SK-N-SH (cell line): ENCODE results near the gene ARHGAP27. TPM values are rescaled to one million over a fixed set of nuclear protein-coding genes. Genes with fewer than 3 reads are reported as not detected.
"Not testable (repeated sequence)": the region's sequence is repeated elsewhere in the genome, so short reads cannot be mapped to it uniquely, and the experiment has no call there.

ENCODE experiments used
- CTCF ChIA-PET: fragments of 300-600, 350-600 bp; formaldehyde crosslinking; extraction: SDS; loops from one replicate; lab custom pipeline; 2021; lab: Yijun Ruan, JAX
- POLR2A ChIA-PET: fragments of 350-600 bp; sonication (Branson Sonifier 250); formaldehyde crosslinking; extraction: SDS; loops from one replicate; lab custom pipeline; 2020; ENCODE audit warnings: antibody characterized with exemption, inconsistent platforms; lab: Yijun Ruan, JAX
- DNase-seq: peaks from one replicate; pipeline ENCODE4 v3.0.0; 2012
- H2AFZ ChIP-seq: fragments of 200-600 bp; sonication (generic); 2 replicates; pipeline ENCODE4 v1.8.1; 2016; ENCODE audit warnings: antibody characterized with exemption, mild to moderate bottlenecking, low read depth
- H3F3A ChIP-seq: fragments of 200-600 bp; sonication (generic); replicated peaks from 2 replicates; pipeline ENCODE3; 2016; ENCODE audit warnings: antibody characterized with exemption, mild to moderate bottlenecking; ENCODE audit not compliant: insufficient read depth
- H3K27ac ChIP-seq, 2 experiments: fragments of 200-500 bp in 1 of 2; fragments of 200-600 bp in 1 of 2; sonication (Bioruptor generic) in 1 of 2; sonication (generic), shearing (Covaris generic) in 1 of 2; 2 replicates each; pipeline versions ENCODE4 v1.5.1 to v1.6.1; 2014 to 2016; ENCODE audit warnings: low read depth in 2 of 2, inconsistent platforms in 1 of 2, low read length in 1 of 2, mild to moderate bottlenecking in 1 of 2, mixed read lengths in 1 of 2
- H3K27me3 ChIP-seq: fragments of 200-600 bp; sonication (generic), shearing (Covaris generic); 2 replicates; pipeline ENCODE4 v1.6.1; 2016; ENCODE audit warnings: mixed run types; ENCODE audit not compliant: insufficient read depth
- H3K36me3 ChIP-seq, 2 experiments: fragments of 200-500 bp in 1 of 2; fragments of 200-600 bp in 1 of 2; sonication (Bioruptor generic) in 1 of 2; sonication (generic) in 1 of 2; replicated peaks in 1 of 2; 2 replicates each; pipeline versions ENCODE3 to v1.5.1; 2014 to 2016; ENCODE audit warnings: low read length in 1 of 2, mild to moderate bottlenecking in 1 of 2; ENCODE audit not compliant: insufficient read depth in 2 of 2, control insufficient read depth in 1 of 2
- H3K4me1 ChIP-seq, 2 experiments: fragments of 200-500 bp in 1 of 2; fragments of 200-600 bp in 1 of 2; sonication (Bioruptor generic) in 1 of 2; sonication (generic), shearing (Covaris generic) in 1 of 2; 2 replicates each; pipeline versions ENCODE4 v1.5.1 to v1.6.1; 2014 to 2016; ENCODE audit warnings: low read depth in 1 of 2, low read length in 1 of 2, mixed run types in 1 of 2; ENCODE audit not compliant: insufficient read depth in 2 of 2, control insufficient read depth in 1 of 2
- H3K4me2 ChIP-seq: fragments of 200-600 bp; sonication (generic), shearing (Covaris generic); 2 replicates; pipeline ENCODE4 v1.6.1; 2017; ENCODE audit warnings: mixed run types
- H3K4me3 ChIP-seq, 2 experiments: fragments of 200-500 bp in 1 of 2; fragments of 200-600 bp in 1 of 2; sonication (Bioruptor generic) in 1 of 2; sonication (generic), shearing (Covaris generic) in 1 of 2; 2 replicates each; pipeline versions ENCODE4 v1.5.1 to v1.8.1; 2014 to 2016; ENCODE audit warnings: low read depth in 2 of 2, inconsistent platforms in 1 of 2, low read length in 1 of 2, mild to moderate bottlenecking in 1 of 2, mixed read lengths in 1 of 2, moderate library complexity in 1 of 2
- H3K79me2 ChIP-seq: fragments of 200-600 bp; sonication (generic); 2 replicates; pipeline ENCODE4 v1.8.1; 2017; ENCODE audit warnings: mild to moderate bottlenecking; ENCODE audit not compliant: insufficient read depth
- H3K9ac ChIP-seq: fragments of 200-600 bp; sonication (generic); 2 replicates; pipeline ENCODE4 v1.6.1; 2017; ENCODE audit warnings: mixed run types
- H3K9me2 ChIP-seq: fragments of 200-600 bp; sonication (generic); 2 replicates; pipeline ENCODE4 v1.6.1; 2017; ENCODE audit warnings: mixed run types
- H3K9me3 ChIP-seq: fragments of 200-600 bp; sonication (generic); 2 replicates; pipeline ENCODE4 v1.6.1; 2017; ENCODE audit warnings: mixed run types, mild to moderate bottlenecking, moderate library complexity
- H4K20me1 ChIP-seq: fragments of 200-600 bp; sonication (generic); 2 replicates; pipeline ENCODE4 v1.6.1; 2017; ENCODE audit warnings: mild to moderate bottlenecking, mixed run types; ENCODE audit not compliant: insufficient read depth
- FOSL2 ChIP-seq: IDR thresholded peaks from 2 replicates; pipeline ENCODE4 v1.4.0; 2012; ENCODE audit warnings: low read depth, mild to moderate bottlenecking, moderate library complexity, borderline replicate concordance
- WGBS: methylation state at CpG from one replicate; pipeline ENCODE4 v1.1.6; 2017; ENCODE audit warnings: low lambda C conversion rate; 5-methylcytosine and 5-hydroxymethylcytosine counted together
- polyA plus RNA-seq, 3 experiments: library from polyadenylated mRNA; depleted of rRNA; stranded (reverse); fragments of >200 nt; gene quantifications; 2 replicates each; pipeline ENCODE4 v1.2.3, GENCODE V29; 2012

ARHGAP27 gene
- polyA plus RNA-seq, 1 of the 3 experiments (the other 2 are of a cell fraction) = 2.1 TPM

DNA sequence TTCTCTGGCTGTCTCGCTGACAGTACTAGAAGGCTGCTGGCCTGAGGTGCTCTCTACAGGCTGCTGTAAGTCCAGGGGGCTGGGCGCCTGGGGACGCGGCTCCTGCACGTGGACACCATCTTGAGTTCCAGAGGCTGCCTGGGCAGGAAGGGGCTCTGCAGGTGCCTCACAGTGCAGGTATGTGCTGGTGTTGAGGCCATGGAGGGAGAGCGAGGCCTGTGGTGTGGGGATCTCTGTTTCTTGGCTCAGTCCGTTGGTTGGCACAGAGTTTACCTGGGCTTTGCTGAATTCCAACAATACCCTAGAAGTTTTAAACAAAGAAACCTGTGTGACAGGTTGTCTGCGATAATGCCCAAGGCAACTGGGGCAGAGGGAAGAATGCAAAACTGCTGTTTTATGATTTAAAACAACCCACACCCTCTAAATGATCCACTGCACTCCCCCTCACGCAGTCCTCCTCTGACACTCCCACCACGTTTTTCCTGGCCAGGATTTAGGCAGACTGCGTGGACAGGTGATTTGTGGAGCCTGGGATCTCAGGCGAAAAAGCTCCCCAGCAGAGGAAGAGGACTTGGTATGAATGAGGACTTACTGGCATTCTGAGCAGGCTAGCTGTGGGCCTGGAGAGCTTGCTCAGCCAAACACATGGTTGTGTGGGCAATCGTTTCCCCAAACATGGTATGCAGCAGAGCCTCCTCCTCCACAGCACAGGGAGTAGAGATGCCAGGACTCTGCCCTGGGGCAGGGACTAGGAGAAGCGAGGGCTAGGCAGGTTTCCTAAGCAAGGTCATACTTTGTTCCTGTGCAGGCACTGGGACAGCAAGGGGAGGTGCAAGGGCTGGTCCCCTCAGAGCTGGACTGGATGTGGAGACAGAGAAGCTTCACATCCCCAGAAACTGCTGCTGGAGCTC, 35.9 kb upstream of the ARHGAP27 start:
- WGBS = 85% methylated on average over 7 of the region's 14 CpGs
- H3K4me3 ChIP-seq, H3K27me3 ChIP-seq, H3K9ac ChIP-seq, H3F3A ChIP-seq, H3K9me2 ChIP-seq, POLR2A ChIA-PET, H2AFZ ChIP-seq, H3K27ac ChIP-seq, H3K4me1 ChIP-seq, DNase-seq, H3K4me2 ChIP-seq, H3K9me3 ChIP-seq, H3K36me3 ChIP-seq, H4K20me1 ChIP-seq, H3K79me2 ChIP-seq, CTCF ChIA-PET: not testable (repeated sequence)

DNA sequence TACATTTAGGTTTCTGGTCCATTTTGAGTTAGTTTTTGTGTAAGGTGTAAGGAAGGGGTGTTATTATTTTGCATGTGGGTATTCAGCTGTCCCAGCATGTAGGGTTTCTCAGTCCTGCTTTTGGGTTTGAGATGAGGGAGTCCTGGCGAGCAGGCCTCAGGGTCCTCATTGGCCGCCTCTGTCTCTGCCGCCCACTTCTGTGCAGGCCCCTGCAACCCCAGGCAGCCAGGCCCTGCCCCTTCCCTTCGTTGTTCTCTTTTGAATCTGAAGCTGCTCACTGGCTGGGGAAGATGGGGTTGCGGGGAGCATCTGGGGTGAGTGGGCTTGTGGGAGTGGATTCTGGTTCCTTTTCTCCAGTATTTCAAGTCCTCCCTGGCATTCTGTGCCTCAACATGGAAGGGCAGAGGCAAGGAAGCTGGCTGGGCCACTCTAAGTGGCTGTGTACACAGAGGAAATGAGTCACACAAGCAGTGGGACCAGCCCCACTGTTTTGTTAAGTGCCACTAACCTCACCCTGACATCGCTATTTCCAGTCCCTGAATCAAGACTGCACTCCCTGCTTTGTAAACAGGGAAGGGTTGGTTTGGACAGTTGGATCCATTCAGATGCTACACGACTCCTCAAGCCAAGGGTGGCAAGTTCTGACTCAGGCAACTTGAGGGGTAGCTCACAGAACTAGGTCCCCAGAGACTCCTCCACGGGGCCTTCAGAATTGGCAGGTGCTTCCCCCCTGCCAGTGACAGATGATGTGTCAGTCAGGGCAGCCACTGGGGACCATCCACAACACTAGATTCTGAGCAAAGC, 29.1 kb upstream of the ARHGAP27 start:
- H3K36me3 ChIP-seq, H3K9ac ChIP-seq, CTCF ChIA-PET, H3K4me3 ChIP-seq, H2AFZ ChIP-seq, H3K9me3 ChIP-seq, H3K4me1 ChIP-seq, H3F3A ChIP-seq, H3K27me3 ChIP-seq, DNase-seq, H4K20me1 ChIP-seq, H3K27ac ChIP-seq, POLR2A ChIA-PET, H3K9me2 ChIP-seq, H3K4me2 ChIP-seq, H3K79me2 ChIP-seq: not testable (repeated sequence)
- 68% methylated on average over 4 of the region's 8 CpGs for WGBS
- peak; percentile 21; the same call in 1 of the 2 replicates for TF ChIP-seq FOSL2

DNA sequence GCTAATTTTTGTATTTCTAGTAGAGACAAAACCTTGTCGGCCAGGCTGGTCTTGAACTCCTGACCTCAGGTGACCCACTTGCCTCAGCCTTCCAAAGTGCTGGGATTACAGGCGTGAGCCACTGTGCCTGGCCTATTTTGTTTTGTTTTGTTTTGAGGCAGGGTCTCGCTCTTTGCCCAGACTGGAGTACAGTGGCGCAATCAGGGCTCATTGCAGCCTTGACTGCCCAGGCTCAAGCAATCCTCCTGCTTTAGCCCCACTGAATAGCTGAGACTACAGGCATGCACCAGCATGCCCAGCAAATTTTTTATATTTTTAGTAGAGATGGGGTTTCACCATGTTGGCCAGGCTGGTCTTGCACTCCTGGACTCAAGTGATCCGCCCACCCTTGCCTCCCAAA, 27.8 kb upstream of the ARHGAP27 start:
- H3K9ac ChIP-seq, H3F3A ChIP-seq, H4K20me1 ChIP-seq, H3K9me3 ChIP-seq, CTCF ChIA-PET, DNase-seq, H3K4me3 ChIP-seq, H2AFZ ChIP-seq, H3K9me2 ChIP-seq, H3K27ac ChIP-seq, H3K4me2 ChIP-seq, POLR2A ChIA-PET, H3K36me3 ChIP-seq, H3K27me3 ChIP-seq, H3K79me2 ChIP-seq, H3K4me1 ChIP-seq: not testable (repeated sequence)
- WGBS = 97% methylated on average over 5 of the region's 5 CpGs

DNA sequence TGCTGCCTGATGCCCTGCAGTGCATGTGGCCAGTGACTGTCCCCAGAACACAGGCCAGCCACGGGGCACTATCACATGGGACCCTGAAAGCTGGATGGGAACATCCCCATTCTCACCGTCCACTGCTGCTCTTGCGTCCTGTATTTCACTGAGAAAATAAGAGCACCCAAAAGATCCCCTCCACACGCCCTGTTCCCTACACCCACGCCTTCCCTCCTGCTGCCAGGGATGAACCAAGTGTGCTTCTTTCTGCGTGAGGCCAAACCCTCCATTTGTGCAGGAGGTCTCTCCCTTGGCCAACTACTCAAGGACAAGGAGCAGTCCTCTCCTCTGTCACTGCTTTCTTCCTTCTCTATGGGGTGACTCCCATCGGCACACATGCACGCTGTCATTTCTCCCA, 21.7 kb upstream of the ARHGAP27 start:
- H3K9ac ChIP-seq, H3K36me3 ChIP-seq, H4K20me1 ChIP-seq, H3K4me1 ChIP-seq, H3K9me2 ChIP-seq, H3K9me3 ChIP-seq, DNase-seq, H2AFZ ChIP-seq, H3K79me2 ChIP-seq, H3K4me3 ChIP-seq, H3K4me2 ChIP-seq, H3K27me3 ChIP-seq, CTCF ChIA-PET, POLR2A ChIA-PET, H3F3A ChIP-seq, H3K27ac ChIP-seq: not testable (repeated sequence)
- WGBS = 98% methylated on average over 7 of the region's 8 CpGs

DNA sequence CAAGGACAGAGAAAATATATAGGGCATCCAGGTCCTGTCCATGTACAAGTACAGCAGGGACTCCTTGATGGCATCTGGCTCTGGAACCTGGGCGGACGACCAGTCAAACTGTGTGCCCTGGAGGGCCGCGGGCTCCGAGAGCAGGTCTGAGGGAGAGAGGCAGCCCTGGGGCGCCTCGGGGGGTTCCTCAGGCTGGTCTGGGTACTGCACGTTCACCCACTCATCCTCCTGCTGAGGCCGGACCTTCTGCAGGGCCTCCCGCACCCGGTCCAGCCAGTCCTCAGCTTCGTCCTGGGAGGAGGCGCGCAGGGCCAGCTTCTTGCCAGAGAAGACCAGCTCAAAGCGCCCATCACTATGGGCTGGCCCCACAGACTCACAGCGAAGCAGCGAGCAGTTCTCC, 21.1 kb upstream of the ARHGAP27 start:
- H3K4me2 ChIP-seq, H3K4me3 ChIP-seq, H3K36me3 ChIP-seq, H3K79me2 ChIP-seq, H3K9me2 ChIP-seq, H3K27ac ChIP-seq, H3K4me1 ChIP-seq, H3K9me3 ChIP-seq, H3F3A ChIP-seq, H3K9ac ChIP-seq, H2AFZ ChIP-seq, H3K27me3 ChIP-seq, POLR2A ChIA-PET, H4K20me1 ChIP-seq, CTCF ChIA-PET: not testable (repeated sequence)
- WGBS = no CpG with 5 or more reads among the region's 17 CpGs
- DNase-seq = peak; percentile 6

DNA sequence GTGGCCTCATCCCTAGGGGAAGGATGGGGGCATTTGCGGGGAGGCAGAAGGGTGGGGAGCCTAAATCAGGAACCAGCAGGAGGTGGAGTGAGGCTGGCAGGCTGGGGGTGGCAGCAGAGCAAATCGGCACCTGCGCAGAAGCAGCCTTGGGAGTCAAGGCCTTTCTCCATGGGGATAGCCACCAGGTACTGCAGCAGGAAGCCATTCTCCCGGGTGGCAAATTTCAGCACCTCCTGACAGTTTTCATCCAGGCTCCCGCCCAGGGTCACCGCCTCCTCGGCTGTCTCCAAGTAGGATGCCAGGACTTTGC, 20.5 kb upstream of the ARHGAP27 start:
- DNase-seq, H3K36me3 ChIP-seq, H3K79me2 ChIP-seq, CTCF ChIA-PET, H3F3A ChIP-seq, H4K20me1 ChIP-seq, H3K9me2 ChIP-seq, H3K27me3 ChIP-seq, POLR2A ChIA-PET, H3K27ac ChIP-seq, H3K9me3 ChIP-seq, H3K4me2 ChIP-seq, H3K4me1 ChIP-seq, H3K9ac ChIP-seq, H2AFZ ChIP-seq, H3K4me3 ChIP-seq: not testable (repeated sequence)
- WGBS = 100% methylated on average over 3 of the region's 7 CpGs
